WTC11 (cell line): ENCODE measurements around the gene TVP23A. TPM values are rescaled to one million over a fixed set of nuclear protein-coding genes. Genes with fewer than 3 reads are reported as not detected.

Experiments
- ATAC-seq: fragments of 200-7000 bp; cut with Tn5 transposase; 2 replicates; pipeline ENCODE4 v1.10.0; 2021; ENCODE audit warnings: mild to moderate bottlenecking, moderate library complexity
- Bru-seq: library from RNA; stranded (reverse); fragments of 400-500 nt; gene quantifications from one replicate; lab custom pipeline; 2021; lab: Mats Ljungman, UMichigan
- CTCF ChIA-PET: fragments of 300-600 bp; sonication (Branson Sonifier 250); formaldehyde crosslinking; loops from one replicate; lab custom pipeline; 2021; ENCODE audit warnings: antibody characterized with exemption; lab: Charles Lee
- POLR2A ChIA-PET: fragments of 350-600 bp; sonication (Branson Sonifier 250); formaldehyde crosslinking; loops from one replicate; lab custom pipeline; 2021; ENCODE audit warnings: antibody characterized with exemption; lab: Charles Lee
- DNase-seq: peaks from one replicate; pipeline ENCODE4 v3.0.0; 2021; ENCODE audit warnings: low spot score
- H3K27ac Mint-ChIP-seq: 2 replicates; pipeline ENCODE4 v1.8.0; 2021; ENCODE audit warnings: mixed read lengths
- H3K27me3 Mint-ChIP-seq: 2 replicates; pipeline ENCODE4 v1.8.0; 2021; ENCODE audit warnings: low read depth, mild to moderate bottlenecking, moderate library complexity, mixed read lengths
- H3K36me3 Mint-ChIP-seq: 2 replicates; pipeline ENCODE4 v1.8.0; 2021; ENCODE audit warnings: mixed read lengths
- H3K4me1 Mint-ChIP-seq: 2 replicates; pipeline ENCODE4 v1.8.0; 2022; ENCODE audit warnings: mixed read lengths
- H3K4me3 Mint-ChIP-seq: 2 replicates; pipeline ENCODE4 v1.8.0; 2021; ENCODE audit warnings: mild to moderate bottlenecking, moderate library complexity, mixed read lengths
- H3K9me3 Mint-ChIP-seq: 2 replicates; pipeline ENCODE4 v1.8.0; 2021; ENCODE audit warnings: mixed read lengths
- AR ChIP-seq: fragments of 250-450 bp; sonication (Bioruptor Pico); IDR thresholded peaks from 2 replicates; pipeline ENCODE4 v1.9.0; 2021; ENCODE audit warnings: mild to moderate bottlenecking
- CDX4 ChIP-seq: fragments of 250-450 bp; sonication (Bioruptor Pico); IDR thresholded peaks from 2 replicates; pipeline ENCODE4 v1.9.0; 2021; ENCODE audit warnings: moderate library complexity, mild to moderate bottlenecking, inconsistent platforms, borderline replicate concordance
- FOXK1 ChIP-seq: sonication (generic); formaldehyde crosslinking; IDR thresholded peaks from 2 replicates; pipeline ENCODE4 v1.8.0; 2022; ENCODE audit warnings: mild to moderate bottlenecking, moderate library complexity, missing genetic modification reagents
- HMGXB4 ChIP-seq: sonication (generic); formaldehyde crosslinking; IDR thresholded peaks from 2 replicates; pipeline ENCODE4 v1.8.1; 2023; ENCODE audit warnings: mild to moderate bottlenecking, moderate library complexity, missing genetic modification reagents
- IRF2 ChIP-seq: sonication (generic); formaldehyde crosslinking; IDR thresholded peaks from 2 replicates; pipeline ENCODE4 v1.8.0; 2022; ENCODE audit warnings: low read depth, missing genetic modification reagents, borderline replicate concordance
- KAT7 ChIP-seq: sonication (generic); formaldehyde crosslinking; IDR thresholded peaks from 2 replicates; pipeline ENCODE4 v1.8.1; 2023; ENCODE audit warnings: missing genetic modification reagents, mild to moderate bottlenecking, borderline replicate concordance
- MAX ChIP-seq: sonication (generic); formaldehyde crosslinking; IDR thresholded peaks from 2 replicates; pipeline ENCODE4 v1.8.0; 2022; ENCODE audit warnings: mild to moderate bottlenecking, missing genetic modification reagents
- MXD4 ChIP-seq: fragments of 250-450 bp; sonication (Bioruptor Pico); IDR thresholded peaks from 2 replicates; pipeline ENCODE4 v1.8.0; 2021; ENCODE audit warnings: mild to moderate bottlenecking, moderate library complexity, borderline replicate concordance
- NFYB ChIP-seq: sonication (generic); formaldehyde crosslinking; conservative IDR thresholded peaks from 2 replicates; pipeline ENCODE4 v1.8.0; 2022; ENCODE audit warnings: low read depth, missing genetic modification reagents
- OVOL2 ChIP-seq: fragments of 250-450 bp; sonication (Bioruptor Pico); IDR thresholded peaks from 2 replicates; pipeline ENCODE4 v1.9.0; 2021; ENCODE audit warnings: mild to moderate bottlenecking, borderline replicate concordance
- RELA ChIP-seq: sonication (generic); formaldehyde crosslinking; IDR thresholded peaks from 2 replicates; pipeline ENCODE4 v1.8.1; 2022; ENCODE audit warnings: missing genetic modification reagents, mild to moderate bottlenecking, borderline replicate concordance
- RORB ChIP-seq: fragments of 250-450 bp; sonication (Bioruptor Pico); IDR thresholded peaks from 2 replicates; pipeline ENCODE4 v1.9.0; 2021; ENCODE audit warnings: mild to moderate bottlenecking
- ZNF232 ChIP-seq: sonication (generic); formaldehyde crosslinking; IDR thresholded peaks from 2 replicates; pipeline ENCODE4 v1.8.0; 2022; ENCODE audit warnings: mild to moderate bottlenecking, missing genetic modification reagents
- ZNF416 ChIP-seq: fragments of 250-450 bp; sonication (Bioruptor Pico); IDR thresholded peaks from 2 replicates; pipeline ENCODE4 v1.9.0; 2021; ENCODE audit warnings: mild to moderate bottlenecking, inconsistent platforms
- ZNF671 ChIP-seq: fragments of 250-450 bp; sonication (Bioruptor Pico); IDR thresholded peaks from 2 replicates; pipeline ENCODE4 v1.8.0; 2021; ENCODE audit warnings: mild to moderate bottlenecking
- long read RNA-seq, 3 experiments: library from RNA in 1 of 3; library from capped mRNA in 1 of 3; library from polyadenylated mRNA in 1 of 3; unstranded in 2 of 3; stranded (forward) in 1 of 3; transcript quantifications; one replicate each; pipeline ENCODE4 v2.0.0, GENCODE V29; 2021
- total RNA-seq: library from RNA; stranded (reverse); gene quantifications from 3 replicates; pipeline ENCODE4 v1.2.3, GENCODE V29; 2021

The TVP23A gene
- total RNA-seq, result 1.2 to 3.1 TPM (median 2.1 TPM) in 3 replicates
- Bru-seq, nascent RNA, result percentile 40 among the genes with signal in this experiment
- long read RNA-seq, experiment 1, partial matches to known transcripts, result 0 of 2 reads
- long read RNA-seq, experiment 1, other reads (novel, unspliced or antisense), result 2 of 2 reads
- long read RNA-seq, experiment 2, partial matches to known transcripts, result 0 of 2 reads
- long read RNA-seq, experiment 2, other reads (novel, unspliced or antisense), result 2 of 2 reads
- long read RNA-seq, experiment 3, partial matches to known transcripts, result 0 of 3 reads
- long read RNA-seq, experiment 3, other reads (novel, unspliced or antisense), result 3 of 3 reads

GRCh38 chr16:10817963-10818941, at the start of gene TVP23A:
TSS of gene TVP23A (minus strand) at chr16:10818794. CDS start at chr16:10818493, 301 bp downstream.
- peak; percentile 85 for ATAC-seq

GRCh38 chr16:10868104-10868595, 49.6 kb upstream of the TVP23A start:
- TF ChIP-seq OVOL2 (CRISPR knock-in tag) (no peak), RELA (CRISPR knock-in tag) (no peak), ZNF416 (CRISPR knock-in tag) (no peak), ZNF232 (CRISPR knock-in tag) (no peak), KAT7 (CRISPR knock-in tag) (no peak), ZNF671 (CRISPR knock-in tag) (no peak), RORB (no peak)
- TF ChIP-seq, all 79 proteins: peak for 0
- Mint-ChIP-seq H3K27ac (no peak overlapping the region), H3K9me3 (no peaks in the 10 kb centered on the region), H3K36me3 (no peaks in the 10 kb centered on the region), H3K27me3 (no peaks in the 10 kb centered on the region), H3K4me1 (peaks cover 9% of the 10 kb centered on the region), H3K4me3 (no peak overlapping the region)
- no peak for ATAC-seq
- CTCF ChIA-PET, result no interaction called here
- no peak for DNase-seq
- POLR2A ChIA-PET, result no interaction called here

More at GRCh38 chr16:10817963-10818941, at the start of gene TVP23A:
- ChIA-PET POLR2A (interaction anchor here (0.6 to 1.3 kb wide), 3 partner anchors 15 to 75 kb away, joined by 3 read pairs; partner anchors contain the start of gene NUBP1), CTCF (interaction anchor here (1.5 to 1.7 kb wide), 2 partner anchors 101 to 136 kb away, joined by 3 to 10 read pairs; no protein-coding TSS in a partner anchor)
- no peaks in the 10 kb centered on the region for H3K9me3 Mint-ChIP-seq
- peaks cover 9% of the 10 kb centered on the region for H3K4me1 Mint-ChIP-seq
- H3K27me3 Mint-ChIP-seq, result peaks cover 10% of the 10 kb centered on the region
- TF ChIP-seq HMGXB4 (CRISPR knock-in tag) (0 out of 2 replicates have a peak, but pooled peaks have one; percentile 39), MAX (CRISPR knock-in tag) (peak; percentile 49; the same call in 1 of the 2 replicates), IRF2 (CRISPR knock-in tag) (no peak)
- peak; percentile 65 for DNase-seq
- H3K4me3 Mint-ChIP-seq, result peak within 1 kb of the TSS; percentile 69
- no peak within 1 kb of the TSS for H3K27ac Mint-ChIP-seq
- H3K36me3 Mint-ChIP-seq, result no peaks in the 10 kb centered on the region

- no peak for ATAC-seq
- Mint-ChIP-seq H3K9me3 (no peaks in the 10 kb centered on the region), H3K27ac (no peak overlapping the region), H3K36me3 (no peaks in the 10 kb centered on the region), H3K4me3 (no peak overlapping the region), H3K4me1 (peaks cover 9% of the 10 kb centered on the region), H3K27me3 (no peaks in the 10 kb centered on the region)
- CTCF ChIA-PET, result no interaction called here
- POLR2A ChIA-PET, result no interaction called here
- no peak for DNase-seq
- TF ChIP-seq MXD4 (CRISPR knock-in tag) (no peak), FOXK1 (CRISPR knock-in tag) (no peak), NFYB (CRISPR knock-in tag) (no peak), AR (no peak), CDX4 (CRISPR knock-in tag) (no peak)
Observed at GRCh38 chr16:10867199-10867598, 48.6 kb upstream of the TVP23A start.
